Panc1 (cell line): ENCODE results near the gene TOP1. TPM values are rescaled to one million over a fixed set of nuclear protein-coding genes. Genes with fewer than 3 reads are reported as not detected.

Experiments used
- ATAC-seq: fragments of 200-7000 bp; cut with Tn5 transposase; 2 replicates; pipeline ENCODE4 v1.9.1; 2020; ENCODE audit warnings: mild to moderate bottlenecking, moderate library complexity
- BruUV-seq: library from RNA; stranded (reverse); fragments of 400-500 nt; replicated peaks from 2 replicates; lab custom pipeline; 2021; lab: Mats Ljungman, UMichigan
- CTCF ChIA-PET: fragments of 300-600 bp; sonication (Branson Sonifier 250); formaldehyde crosslinking; loops from one replicate; lab custom pipeline; 2022; ENCODE audit warnings: antibody characterized with exemption; lab: Charles Lee
- POLR2A ChIA-PET: fragments of 300-600 bp; sonication (Branson Sonifier 250); formaldehyde crosslinking; loops from one replicate; lab custom pipeline; 2022; ENCODE audit warnings: antibody characterized with exemption; lab: Charles Lee
- DNase-seq: peaks from one replicate; pipeline ENCODE4 v3.0.0-alpha.2; 2010; ENCODE audit warnings: low read depth, low spot score
- H3K27ac ChIP-seq: 2 replicates; pipeline ENCODE4 v1.5.1; 2011; ENCODE audit warnings: mild to moderate bottlenecking, low read length, inconsistent platforms
- H3K27me3 ChIP-seq: fragments of 200-500 bp; sonication (Bioruptor generic); 2 replicates; pipeline ENCODE4 v1.6.0; 2014; ENCODE audit warnings: low read length, inconsistent platforms; ENCODE audit not compliant: control insufficient read depth, insufficient read depth
- H3K36me3 ChIP-seq: fragments of 200-500 bp; sonication (Bioruptor generic); 2 replicates; pipeline ENCODE4 v1.5.1; 2014; ENCODE audit warnings: inconsistent platforms, mild to moderate bottlenecking, low read length, moderate library complexity; ENCODE audit not compliant: control insufficient read depth, insufficient read depth
- H3K4me1 ChIP-seq: 2 replicates; pipeline ENCODE4 v1.5.1; 2011; ENCODE audit warnings: inconsistent platforms, mild to moderate bottlenecking, low read length, moderate library complexity; ENCODE audit not compliant: control insufficient read depth, insufficient read depth
- H3K4me3 ChIP-seq, 2 experiments: 2 replicates each; pipeline ENCODE4 v1.5.1; 2011 to 2012; ENCODE audit warnings: low read depth in 2 of 2, low read length in 2 of 2, mild to moderate bottlenecking in 2 of 2, inconsistent platforms in 1 of 2, moderate library complexity in 1 of 2
- H3K9me3 ChIP-seq: fragments of 200-500 bp; sonication (Bioruptor generic); 2 replicates; pipeline ENCODE4 v1.5.1; 2014; ENCODE audit warnings: low read depth, mild to moderate bottlenecking, inconsistent platforms, low read length, moderate library complexity; ENCODE audit not compliant: control insufficient read depth, insufficient read depth
- CTCF ChIP-seq: fragments of 450-650 bp; IDR thresholded peaks from 2 replicates; pipeline ENCODE4 v1.5.1; 2017; ENCODE audit warnings: mild to moderate bottlenecking
- POLR2AphosphoS5 ChIP-seq: IDR thresholded peaks from 2 replicates; pipeline ENCODE4 v1.6.1; 2012; ENCODE audit warnings: mild to moderate bottlenecking, low read depth, low read length, moderate library complexity
- SIN3A ChIP-seq: IDR thresholded peaks from 2 replicates; pipeline ENCODE4 v1.6.1; 2012; ENCODE audit warnings: low read depth, mild to moderate bottlenecking, low read length, moderate library complexity, borderline replicate concordance; ENCODE audit not compliant: insufficient read depth
- TCF7L2 ChIP-seq: IDR thresholded peaks from 2 replicates; pipeline ENCODE4 v1.6.1; 2011; ENCODE audit warnings: mild to moderate bottlenecking, low read depth, low read length, inconsistent platforms
- in situ Hi-C: cut with HindIII; loops from 2 replicates; pipeline ENCODE4 v1.10.0; 2016; ENCODE audit warnings: low sequenced_read_pairs, low pct_unique_long_range_greater_than_20kb
- intact Hi-C: fragments of 100-400 bp; cut with micrococcal nuclease; formaldehyde crosslinking; loops from one replicate; pipeline ENCODE4 v1.10.0; 2022; ENCODE audit not compliant: unreplicated experiment
- total RNA-seq: library from RNA; stranded (reverse); gene quantifications from one replicate; pipeline ENCODE4 v1.2.1, GENCODE V29; 2021; ENCODE audit not compliant: unreplicated experiment
- TF ChIP-seq, protein P1 (sequence below), 2 experiments: IDR thresholded peaks; 2 replicates each; pipeline ENCODE4 v1.6.1; 2011 to 2012; ENCODE audit warnings: low read depth in 2 of 2, control low read depth in 1 of 2, low read length in 1 of 2, mild to moderate bottlenecking in 1 of 2, moderate library complexity in 1 of 2; ENCODE audit not compliant: insufficient read depth in 1 of 2

TOP1 gene
- total RNA-seq, 1 experiment from 2014 or later, result 65.2 TPM

GRCh38 chr20:41121399-41121798 lies 92.8 kb downstream of the TOP1 start:
- in situ Hi-C loops, result no loop called here
- CTCF ChIA-PET, result interaction anchor here (0.5 kb wide), 1 partner anchor 189 kb away, joined by 5 read pairs; no protein-coding TSS in a partner anchor
- BruUV-seq, result no TSS peak

GRCh38 chr20:41123631-41124030 lies 95.0 kb downstream of the TOP1 start:
- Histone ChIP-seq H3K4me3 (no peak overlapping the region), H3K4me1 (no peaks in the 10 kb centered on the region), H3K27ac (no peak overlapping the region), H3K9me3 (no peaks in the 10 kb centered on the region), H3K27me3 (no peaks in the 10 kb centered on the region), H3K36me3 (peaks cover 23% of the 10 kb centered on the region)
- BruUV-seq, result TSS peak; percentile 79
- ChIA-PET CTCF (no interaction called here), POLR2A (no interaction called here)
- in situ Hi-C loops (no loop called here), intact Hi-C loops (no loop called here)
- ATAC-seq (no peak), DNase-seq (no peak)
- TF ChIP-seq POLR2AphosphoS5, result no peak
- TF ChIP-seq, protein P1, sequence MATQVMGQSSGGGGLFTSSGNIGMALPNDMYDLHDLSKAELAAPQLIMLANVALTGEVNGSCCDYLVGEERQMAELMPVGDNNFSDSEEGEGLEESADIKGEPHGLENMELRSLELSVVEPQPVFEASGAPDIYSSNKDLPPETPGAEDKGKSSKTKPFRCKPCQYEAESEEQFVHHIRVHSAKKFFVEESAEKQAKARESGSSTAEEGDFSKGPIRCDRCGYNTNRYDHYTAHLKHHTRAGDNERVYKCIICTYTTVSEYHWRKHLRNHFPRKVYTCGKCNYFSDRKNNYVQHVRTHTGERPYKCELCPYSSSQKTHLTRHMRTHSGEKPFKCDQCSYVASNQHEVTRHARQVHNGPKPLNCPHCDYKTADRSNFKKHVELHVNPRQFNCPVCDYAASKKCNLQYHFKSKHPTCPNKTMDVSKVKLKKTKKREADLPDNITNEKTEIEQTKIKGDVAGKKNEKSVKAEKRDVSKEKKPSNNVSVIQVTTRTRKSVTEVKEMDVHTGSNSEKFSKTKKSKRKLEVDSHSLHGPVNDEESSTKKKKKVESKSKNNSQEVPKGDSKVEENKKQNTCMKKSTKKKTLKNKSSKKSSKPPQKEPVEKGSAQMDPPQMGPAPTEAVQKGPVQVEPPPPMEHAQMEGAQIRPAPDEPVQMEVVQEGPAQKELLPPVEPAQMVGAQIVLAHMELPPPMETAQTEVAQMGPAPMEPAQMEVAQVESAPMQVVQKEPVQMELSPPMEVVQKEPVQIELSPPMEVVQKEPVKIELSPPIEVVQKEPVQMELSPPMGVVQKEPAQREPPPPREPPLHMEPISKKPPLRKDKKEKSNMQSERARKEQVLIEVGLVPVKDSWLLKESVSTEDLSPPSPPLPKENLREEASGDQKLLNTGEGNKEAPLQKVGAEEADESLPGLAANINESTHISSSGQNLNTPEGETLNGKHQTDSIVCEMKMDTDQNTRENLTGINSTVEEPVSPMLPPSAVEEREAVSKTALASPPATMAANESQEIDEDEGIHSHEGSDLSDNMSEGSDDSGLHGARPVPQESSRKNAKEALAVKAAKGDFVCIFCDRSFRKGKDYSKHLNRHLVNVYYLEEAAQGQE (IDR thresholded peaks at IDR 0.05; ENCODE audit: insufficient read depth in 1 of 2, low read depth in 2 of 2, low read length in 1 of 2), result no peak
- TF ChIP-seq SIN3A, result no peak
- TF ChIP-seq CTCF, result no peak
- no peak for TF ChIP-seq TCF7L2

More at GRCh38 chr20:41121399-41121798, 92.8 kb downstream of the TOP1 start:
- Histone ChIP-seq H3K4me1 (no peaks in the 10 kb centered on the region), H3K27me3 (no peaks in the 10 kb centered on the region), H3K4me3 (no peak overlapping the region), H3K27ac (no peak overlapping the region), H3K9me3 (no peaks in the 10 kb centered on the region), H3K36me3 (peaks cover 34% of the 10 kb centered on the region)
- TF ChIP-seq CTCF, result no peak
- no peak for TF ChIP-seq POLR2AphosphoS5
- TF ChIP-seq, protein P1 (IDR thresholded peaks at IDR 0.05; ENCODE audit: insufficient read depth in 1 of 2, low read depth in 2 of 2, low read length in 1 of 2), result no peak
- TF ChIP-seq TCF7L2, result no peak
- TF ChIP-seq SIN3A, result no peak
- no peak for DNase-seq
- no peak for ATAC-seq
- POLR2A ChIA-PET, result no interaction called here
- intact Hi-C loops, result no loop called here
